Measurements from ENCODE around the gene C3orf52.
"Not testable (repeated sequence)": the region's sequence is repeated elsewhere in the genome, so short reads cannot be mapped to it uniquely, and the experiment has no call there.

Gene C3orf52

GRCh38 chr3:112086076-112086854 lies at the start of gene C3orf52:
TSS of gene C3orf52 (plus strand) at chr3:112086389. CDS start at chr3:112086408, 19 bp downstream.
- Histone ChIP-seq H3K4me1 (ENCODE audit: insufficient read depth, low read length) (peaks cover 5% of the 10 kb centered on the region), H3K36me3 (ENCODE audit: insufficient read depth, low read length) (no peaks in the 10 kb centered on the region), H2AFZ (ENCODE audit: low read depth, low read length) (peak within 1 kb of the TSS; percentile 60), H3K4me3 (ENCODE audit: low read length) (peak within 1 kb of the TSS; percentile 48), H3K9me3 (ENCODE audit: low read length) (no peaks in the 10 kb centered on the region), H3K27me3 (ENCODE audit: insufficient read depth, low read length) (peaks cover 38% of the 10 kb centered on the region)

- H3K4me3 ChIP-seq (ENCODE audit: low read length); H3K36me3 ChIP-seq (ENCODE audit: insufficient read depth, low read length); H3K9me3 ChIP-seq (ENCODE audit: low read length); H3K27me3 ChIP-seq (ENCODE audit: insufficient read depth, low read length); H2AFZ ChIP-seq (ENCODE audit: low read depth, low read length): not testable (repeated sequence)
- H3K4me1 ChIP-seq (ENCODE audit: insufficient read depth, low read length), result peaks cover 58% of the 10 kb centered on the region
Measured at GRCh38 chr3:112037194-112037593, 49.0 kb upstream of the C3orf52 start.

- H3K9me3 ChIP-seq (ENCODE audit: low read length), result no peaks in the 10 kb centered on the region
- no peak overlapping the region for H2AFZ ChIP-seq (ENCODE audit: low read depth, low read length)
- no peaks in the 10 kb centered on the region for H3K36me3 ChIP-seq (ENCODE audit: insufficient read depth, low read length)
- peaks cover 73% of the 10 kb centered on the region for H3K4me1 ChIP-seq (ENCODE audit: insufficient read depth, low read length)
- no peak overlapping the region for H3K4me3 ChIP-seq (ENCODE audit: low read length)
- no peaks in the 10 kb centered on the region for H3K27me3 ChIP-seq (ENCODE audit: insufficient read depth, low read length)
Measured at GRCh38 chr3:112038863-112039262, 47.3 kb upstream of the C3orf52 start.

GRCh38 chr3:112041321-112041720 lies 44.9 kb upstream of the C3orf52 start:
- Histone ChIP-seq H3K4me3 (ENCODE audit: low read length) (no peak overlapping the region), H3K9me3 (ENCODE audit: low read length) (no peaks in the 10 kb centered on the region)

GRCh38 chr3:112042842-112043280 lies 43.3 kb upstream of the C3orf52 start:
- no peaks in the 10 kb centered on the region for H3K9me3 ChIP-seq (ENCODE audit: low read length)

More at GRCh38 chr3:112041321-112041720, 44.9 kb upstream of the C3orf52 start:
- Histone ChIP-seq H2AFZ (ENCODE audit: low read depth, low read length) (no peak overlapping the region), H3K36me3 (ENCODE audit: insufficient read depth, low read length) (no peaks in the 10 kb centered on the region), H3K27me3 (ENCODE audit: insufficient read depth, low read length) (no peaks in the 10 kb centered on the region), H3K4me1 (ENCODE audit: insufficient read depth, low read length) (peaks cover 61% of the 10 kb centered on the region)

GRCh38 chr3:112043621-112044201 lies 42.5 kb upstream of the C3orf52 start:
- Histone ChIP-seq H3K36me3 (ENCODE audit: insufficient read depth, low read length) (no peaks in the 10 kb centered on the region), H3K9me3 (ENCODE audit: low read length) (no peaks in the 10 kb centered on the region), H3K4me3 (ENCODE audit: low read length) (peak overlapping the region; percentile 15), H3K27me3 (ENCODE audit: insufficient read depth, low read length) (no peaks in the 10 kb centered on the region), H3K4me1 (ENCODE audit: insufficient read depth, low read length) (peaks cover 52% of the 10 kb centered on the region), H2AFZ (ENCODE audit: low read depth, low read length) (peak overlapping the region; percentile 71)

More at GRCh38 chr3:112042842-112043280, 43.3 kb upstream of the C3orf52 start:
- Histone ChIP-seq H3K4me3 (ENCODE audit: low read length) (no peak overlapping the region), H2AFZ (ENCODE audit: low read depth, low read length) (peak overlapping the region; percentile 71), H3K36me3 (ENCODE audit: insufficient read depth, low read length) (no peaks in the 10 kb centered on the region), H3K4me1 (ENCODE audit: insufficient read depth, low read length) (peaks cover 60% of the 10 kb centered on the region), H3K27me3 (ENCODE audit: insufficient read depth, low read length) (no peaks in the 10 kb centered on the region)

GRCh38 chr3:112046599-112046998 lies 39.6 kb upstream of the C3orf52 start:
- Histone ChIP-seq H3K36me3 (ENCODE audit: insufficient read depth, low read length) (no peaks in the 10 kb centered on the region), H2AFZ (ENCODE audit: low read depth, low read length) (no peak overlapping the region), H3K4me1 (ENCODE audit: insufficient read depth, low read length) (peaks cover 23% of the 10 kb centered on the region), H3K9me3 (ENCODE audit: low read length) (no peaks in the 10 kb centered on the region), H3K4me3 (ENCODE audit: low read length) (no peak overlapping the region), H3K27me3 (ENCODE audit: insufficient read depth, low read length) (no peaks in the 10 kb centered on the region)

GRCh38 chr3:112047264-112047663 lies 38.9 kb upstream of the C3orf52 start:
- no peaks in the 10 kb centered on the region for H3K36me3 ChIP-seq (ENCODE audit: insufficient read depth, low read length)
- H3K4me3 ChIP-seq (ENCODE audit: low read length), result no peak overlapping the region
- H3K9me3 ChIP-seq (ENCODE audit: low read length), result no peaks in the 10 kb centered on the region
- H3K27me3 ChIP-seq (ENCODE audit: insufficient read depth, low read length), result no peaks in the 10 kb centered on the region
- no peak overlapping the region for H2AFZ ChIP-seq (ENCODE audit: low read depth, low read length)
- H3K4me1 ChIP-seq (ENCODE audit: insufficient read depth, low read length), result peaks cover 16% of the 10 kb centered on the region

GRCh38 chr3:112048911-112049310 lies 37.3 kb upstream of the C3orf52 start:
- Histone ChIP-seq H2AFZ (ENCODE audit: low read depth, low read length) (peak overlapping the region; percentile 44), H3K4me3 (ENCODE audit: low read length) (no peak overlapping the region), H3K36me3 (ENCODE audit: insufficient read depth, low read length) (no peaks in the 10 kb centered on the region)

GRCh38 chr3:112053229-112053628 lies 33.0 kb upstream of the C3orf52 start:
- Histone ChIP-seq H3K27me3 (ENCODE audit: insufficient read depth, low read length) (no peaks in the 10 kb centered on the region), H3K4me3 (ENCODE audit: low read length) (no peak overlapping the region), H3K4me1 (ENCODE audit: insufficient read depth, low read length) (no peaks in the 10 kb centered on the region), H2AFZ (ENCODE audit: low read depth, low read length) (no peak overlapping the region), H3K9me3 (ENCODE audit: low read length) (no peaks in the 10 kb centered on the region), H3K36me3 (ENCODE audit: insufficient read depth, low read length) (no peaks in the 10 kb centered on the region)

More at GRCh38 chr3:112048911-112049310, 37.3 kb upstream of the C3orf52 start:
- H3K4me1 ChIP-seq (ENCODE audit: insufficient read depth, low read length), result peaks cover 2% of the 10 kb centered on the region
- no peaks in the 10 kb centered on the region for H3K27me3 ChIP-seq (ENCODE audit: insufficient read depth, low read length)
- no peaks in the 10 kb centered on the region for H3K9me3 ChIP-seq (ENCODE audit: low read length)

GRCh38 chr3:112056451-112056929 lies 29.7 kb upstream of the C3orf52 start:
- H3K36me3 ChIP-seq (ENCODE audit: insufficient read depth, low read length), result no peaks in the 10 kb centered on the region
- peaks cover 4% of the 10 kb centered on the region for H3K4me1 ChIP-seq (ENCODE audit: insufficient read depth, low read length)
- H3K4me3 ChIP-seq (ENCODE audit: low read length), result no peak overlapping the region
- no peak overlapping the region for H2AFZ ChIP-seq (ENCODE audit: low read depth, low read length)
- no peaks in the 10 kb centered on the region for H3K9me3 ChIP-seq (ENCODE audit: low read length)
- no peaks in the 10 kb centered on the region for H3K27me3 ChIP-seq (ENCODE audit: insufficient read depth, low read length)

- H3K27me3 ChIP-seq (ENCODE audit: insufficient read depth, low read length), result no peaks in the 10 kb centered on the region
- H3K4me1 ChIP-seq (ENCODE audit: insufficient read depth, low read length), result peaks cover 4% of the 10 kb centered on the region
- no peaks in the 10 kb centered on the region for H3K9me3 ChIP-seq (ENCODE audit: low read length)
- no peaks in the 10 kb centered on the region for H3K36me3 ChIP-seq (ENCODE audit: insufficient read depth, low read length)
- no peak overlapping the region for H3K4me3 ChIP-seq (ENCODE audit: low read length)
- H2AFZ ChIP-seq (ENCODE audit: low read depth, low read length), result no peak overlapping the region
Measured at GRCh38 chr3:112059497-112059896, 26.7 kb upstream of the C3orf52 start.

- Histone ChIP-seq H3K4me1 (ENCODE audit: insufficient read depth, low read length) (peaks cover 4% of the 10 kb centered on the region), H3K4me3 (ENCODE audit: low read length) (no peak overlapping the region), H3K9me3 (ENCODE audit: low read length) (no peaks in the 10 kb centered on the region), H3K36me3 (ENCODE audit: insufficient read depth, low read length) (no peaks in the 10 kb centered on the region), H2AFZ (ENCODE audit: low read depth, low read length) (no peak overlapping the region), H3K27me3 (ENCODE audit: insufficient read depth, low read length) (no peaks in the 10 kb centered on the region)
Measured at GRCh38 chr3:112061152-112061551, 25.0 kb upstream of the C3orf52 start.

Measured in neuron (in vitro differentiated cells).